HL-60/S4 treated with phorbol 12-myristate 13-acetate at 8.2 ng/mL for 4 days and 3 days (cell line): Measurements from ENCODE around the gene RBM15.

Experiments used
- in situ Hi-C: fragments of 300-500 bp; cut with MboI; formaldehyde crosslinking; loops from 2 replicates; pipeline ENCODE4 v1.15.0; 2022; ENCODE audit warnings: low sequenced_read_pairs

RBM15 gene

DNA sequence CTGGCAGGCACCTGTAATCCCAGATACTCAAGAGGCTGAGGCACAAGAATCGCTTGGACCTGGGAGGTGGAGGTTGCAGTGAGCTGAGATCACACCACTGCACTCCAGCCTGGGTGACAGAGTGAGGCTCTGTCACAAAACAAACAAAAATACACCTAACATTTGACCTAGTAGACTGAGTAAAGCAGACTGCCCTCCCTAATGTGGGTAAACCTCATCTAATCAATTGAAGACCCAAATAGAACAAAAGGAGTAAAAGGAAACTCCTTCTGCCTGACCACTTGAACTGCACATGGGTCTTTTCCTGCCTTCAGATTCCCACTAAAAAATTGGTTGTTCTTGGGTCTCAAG is 19.0 kb upstream of the RBM15 start:
- in situ Hi-C loops: no loop called here

DNA sequence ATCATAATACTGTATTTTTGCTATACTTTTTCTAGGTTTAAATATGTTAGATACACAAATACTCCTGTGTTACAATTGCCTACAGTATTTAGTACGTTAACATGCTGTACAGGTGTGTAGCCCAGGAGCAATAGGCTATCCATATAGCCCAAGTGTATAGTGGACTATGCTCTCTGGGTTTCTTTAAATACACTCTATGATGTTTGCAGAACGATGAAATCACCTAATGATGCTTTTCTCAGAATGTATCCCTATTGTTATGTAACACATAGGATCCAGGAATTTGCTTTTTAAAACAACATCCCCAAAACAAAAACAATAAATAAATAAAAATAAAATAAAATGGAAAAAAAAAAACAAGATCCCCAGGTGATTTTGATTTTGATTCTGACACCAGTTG is 18.1 kb upstream of the RBM15 start:
- in situ Hi-C loops: no loop called here

DNA sequence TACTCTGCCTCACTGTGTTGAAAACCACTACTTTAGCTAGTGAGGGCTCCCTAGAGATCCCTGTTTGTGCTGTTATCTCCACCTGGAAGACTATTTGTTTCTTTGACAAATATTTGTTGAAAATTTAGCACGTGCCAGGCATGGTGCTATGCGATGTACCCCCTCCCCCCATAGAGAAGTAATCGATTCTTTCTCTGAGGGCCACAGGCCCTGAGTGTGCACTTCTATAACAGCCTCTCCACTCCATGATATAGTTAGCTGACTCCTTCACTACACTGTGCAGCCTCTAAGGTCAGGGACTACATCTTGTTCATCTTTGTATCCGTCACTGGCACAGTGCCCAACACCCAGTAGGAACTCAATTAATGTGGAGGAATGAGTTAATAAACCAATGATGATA is 17.3 kb upstream of the RBM15 start:
- in situ Hi-C loops: no loop called here

DNA sequence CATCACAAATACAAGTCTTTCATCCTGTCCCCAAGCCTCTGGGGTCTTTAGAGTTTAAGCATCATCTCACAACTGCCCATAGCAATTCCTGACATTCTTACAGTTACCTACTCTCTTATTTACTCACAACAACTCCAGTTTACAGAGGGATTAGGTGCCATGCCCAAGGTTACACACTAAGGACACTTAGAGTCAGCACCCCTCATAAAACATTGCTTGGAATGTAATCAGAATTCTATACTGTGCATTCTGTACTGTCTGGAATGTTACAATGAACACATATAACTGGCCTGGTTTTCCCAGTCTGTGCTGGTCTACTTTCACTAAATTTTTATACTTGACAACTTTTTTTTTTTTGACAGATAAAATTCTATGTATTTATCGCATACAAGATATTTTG is 14.5 kb upstream of the RBM15 start:
- in situ Hi-C loops: no loop called here

DNA sequence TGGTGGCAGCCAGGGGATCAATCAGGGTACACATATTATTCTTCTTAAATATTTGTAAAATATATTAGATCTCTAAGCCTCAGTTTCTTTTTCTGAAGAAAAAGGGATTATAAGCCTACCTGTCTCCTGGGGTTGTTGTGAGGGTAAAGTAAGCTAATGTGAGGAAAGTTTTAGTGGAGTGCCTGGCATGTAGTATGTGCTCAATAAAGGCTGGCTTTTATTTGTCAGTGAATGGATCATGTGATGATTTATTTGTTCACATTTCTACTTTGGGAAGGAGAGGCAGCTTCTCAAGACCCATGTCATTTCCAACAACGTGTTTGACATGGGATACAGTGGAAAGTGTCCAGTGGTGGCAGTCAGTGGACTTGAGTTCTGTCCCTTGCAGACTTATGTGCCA is 12.4 kb upstream of the RBM15 start:
- in situ Hi-C loops: no loop called here

DNA sequence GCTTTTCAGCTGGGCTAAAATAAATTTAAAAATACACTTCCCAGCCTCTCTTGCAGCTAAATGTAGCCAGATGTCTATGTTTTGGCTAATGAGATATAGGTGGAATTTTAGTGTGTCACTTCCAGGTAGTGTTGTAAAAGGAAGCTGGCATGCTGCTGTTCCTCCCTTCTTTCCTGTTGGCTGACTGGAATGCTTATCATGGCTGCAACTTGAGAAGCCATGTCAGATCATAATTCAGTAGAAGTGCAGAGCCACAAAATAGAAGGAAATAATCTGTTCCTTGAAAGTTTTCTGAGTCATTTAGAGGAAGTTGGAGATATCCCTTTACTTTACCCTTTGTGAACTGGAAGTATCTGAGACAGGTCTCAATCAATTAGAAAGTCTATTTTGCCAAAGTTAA is 10.9 kb upstream of the RBM15 start:
- in situ Hi-C loops: no loop called here

DNA sequence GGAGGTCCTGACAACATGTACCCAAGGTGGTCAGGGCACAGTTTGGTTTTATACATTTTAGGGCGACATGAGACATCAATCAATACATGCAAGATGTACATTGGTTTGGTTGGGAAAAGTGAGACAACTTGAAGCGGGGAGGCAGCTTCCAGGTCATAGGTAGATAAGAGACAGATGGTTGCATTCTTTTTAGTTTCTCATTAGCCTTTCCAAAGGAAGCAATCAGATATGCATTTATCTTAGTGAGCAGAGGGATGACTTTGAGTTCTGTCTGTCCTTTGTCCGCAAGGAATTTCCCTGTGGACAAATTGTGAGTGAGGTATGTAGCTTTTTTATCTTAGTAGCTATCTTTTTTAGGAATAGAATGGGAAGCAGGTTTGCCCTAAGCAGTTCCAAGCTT is 10.5 kb upstream of the RBM15 start:
- in situ Hi-C loops: no loop called here

DNA sequence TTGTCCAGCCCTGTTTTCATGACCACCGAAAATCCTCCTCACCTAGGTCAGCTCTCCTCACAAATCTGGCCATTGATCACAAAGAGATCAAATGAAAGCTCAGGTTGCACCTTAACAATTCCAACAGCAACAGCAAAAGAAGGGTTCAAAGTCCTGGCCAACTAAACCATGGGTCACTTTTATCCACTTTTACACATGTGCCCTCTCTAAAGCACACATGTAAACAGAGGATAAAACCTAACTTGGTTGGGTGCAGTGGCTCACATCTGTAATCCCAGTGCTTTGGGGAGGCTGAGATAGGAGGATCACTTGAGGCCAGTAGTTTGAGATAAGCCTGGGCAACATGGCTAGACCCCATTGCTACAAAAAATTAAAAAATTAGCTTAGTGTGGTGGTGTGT is 3.9 kb upstream of the RBM15 start:
- in situ Hi-C loops: no loop called here

DNA sequence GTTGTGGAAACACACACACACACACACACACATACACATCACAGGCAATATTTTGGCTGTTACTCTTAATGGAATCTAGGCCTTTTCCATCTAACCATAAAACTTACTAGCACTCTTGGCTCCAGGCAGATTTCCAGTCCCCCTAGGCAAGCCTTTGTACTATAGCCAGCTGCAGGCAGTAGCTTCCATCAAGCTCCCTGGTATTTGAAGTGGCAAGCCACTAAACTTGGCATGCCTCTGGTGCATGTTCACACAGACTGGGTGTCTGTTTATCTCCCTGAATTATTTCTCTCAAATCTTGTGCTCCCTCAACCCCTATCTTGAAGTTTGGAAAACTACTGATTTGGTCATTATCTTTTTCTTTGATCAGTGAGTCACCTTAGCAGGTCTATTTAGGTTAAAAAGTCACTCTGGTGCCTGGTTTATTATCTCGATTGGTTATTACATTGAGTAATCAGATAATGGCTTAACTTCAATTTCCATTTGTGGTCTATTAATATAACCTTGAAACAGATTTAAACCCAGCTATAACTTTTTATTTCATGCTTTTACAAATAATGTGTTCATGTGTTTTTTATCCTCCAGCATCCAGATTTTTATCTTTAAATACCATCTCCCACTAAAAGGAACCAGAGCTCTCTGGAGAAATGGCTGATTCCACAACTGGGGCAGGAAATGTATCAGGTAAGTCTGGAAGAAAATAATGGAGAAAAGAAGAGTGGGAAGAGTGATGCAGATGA is 2.7 kb upstream of the RBM15 start:
- in situ Hi-C loops: no loop called here

DNA sequence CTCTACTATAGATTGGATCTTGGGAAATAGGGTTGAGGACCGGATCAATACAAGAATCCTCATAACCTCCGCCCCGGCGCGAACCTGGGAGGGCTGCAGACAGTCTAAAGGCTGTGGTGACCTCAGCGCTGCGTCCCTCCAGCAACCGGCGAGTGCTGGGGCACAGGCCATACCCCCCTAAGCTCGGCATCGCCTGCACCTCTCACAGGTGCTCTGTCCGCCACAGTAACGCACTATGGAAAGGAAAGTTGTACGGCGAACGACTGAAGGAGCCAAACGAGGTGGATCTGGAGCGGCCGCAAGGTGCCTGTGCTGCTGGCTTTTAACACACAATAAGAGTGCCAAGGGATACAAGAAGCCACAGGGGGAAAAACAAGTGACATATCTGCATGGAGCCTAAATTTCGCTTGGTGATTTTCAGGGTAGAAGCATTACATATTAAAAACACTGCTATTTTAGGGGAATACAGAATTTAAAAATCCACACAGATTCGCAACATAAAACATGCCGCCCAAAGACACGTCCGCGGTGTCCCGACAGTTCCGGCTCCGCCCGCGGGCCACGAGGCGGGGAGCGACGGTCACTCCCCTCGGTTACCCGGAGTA is 1.4 kb upstream of the RBM15 start:
- in situ Hi-C loops: no loop called here

DNA sequence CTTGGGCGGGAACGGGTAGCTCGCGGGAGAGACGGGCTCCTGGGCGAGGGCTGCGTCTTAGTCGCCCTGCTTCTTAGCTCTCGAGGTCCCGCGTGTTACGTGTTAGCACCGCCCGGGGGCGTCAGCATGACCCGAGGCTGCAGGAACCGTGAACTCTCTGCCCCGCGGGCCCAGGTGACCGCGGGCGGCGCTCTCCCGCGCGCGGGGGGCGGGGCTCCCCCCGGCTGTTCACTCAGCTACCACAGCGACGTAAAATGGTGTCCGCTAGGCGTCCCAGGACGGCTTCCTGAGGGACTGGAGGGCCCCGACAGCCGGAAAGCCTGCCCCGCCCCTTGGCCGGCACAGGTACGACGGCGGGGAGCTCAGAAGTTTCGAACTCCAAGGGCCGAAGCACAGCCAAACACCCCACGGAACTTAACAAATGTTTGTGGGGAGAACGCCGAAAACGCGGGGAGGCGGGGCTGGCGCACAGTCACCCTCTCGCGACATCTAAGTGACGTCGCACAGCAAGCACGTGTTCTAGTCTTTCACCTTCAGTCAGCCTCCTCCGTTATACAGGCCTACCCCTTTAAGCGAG is 780 bp upstream of the RBM15 start:
- in situ Hi-C loops: no loop called here

DNA sequence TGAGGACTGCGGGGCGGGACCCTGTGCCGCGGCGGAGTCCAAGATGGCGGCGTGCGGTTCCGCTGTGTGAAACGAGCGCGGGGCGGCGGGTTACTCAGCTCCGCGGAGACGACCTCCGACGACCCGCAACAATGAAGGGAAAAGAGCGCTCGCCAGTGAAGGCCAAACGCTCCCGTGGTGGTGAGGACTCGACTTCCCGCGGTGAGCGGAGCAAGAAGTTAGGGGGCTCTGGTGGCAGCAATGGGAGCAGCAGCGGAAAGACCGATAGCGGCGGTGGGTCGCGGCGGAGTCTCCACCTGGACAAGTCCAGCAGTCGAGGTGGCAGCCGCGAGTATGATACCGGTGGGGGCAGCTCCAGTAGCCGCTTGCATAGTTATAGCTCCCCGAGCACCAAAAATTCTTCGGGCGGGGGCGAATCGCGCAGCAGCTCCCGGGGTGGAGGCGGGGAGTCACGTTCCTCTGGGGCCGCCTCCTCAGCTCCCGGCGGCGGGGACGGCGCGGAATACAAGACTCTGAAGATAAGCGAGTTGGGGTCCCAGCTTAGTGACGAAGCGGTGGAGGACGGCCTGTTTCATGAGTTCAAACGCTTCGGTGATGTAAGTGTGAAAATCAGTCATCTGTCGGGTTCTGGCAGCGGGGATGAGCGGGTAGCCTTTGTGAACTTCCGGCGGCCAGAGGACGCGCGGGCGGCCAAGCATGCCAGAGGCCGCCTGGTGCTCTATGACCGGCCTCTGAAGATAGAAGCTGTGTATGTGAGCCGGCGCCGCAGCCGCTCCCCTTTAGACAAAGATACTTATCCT is 430 bp downstream of the RBM15 start:
- in situ Hi-C loops: no loop called here

DNA sequence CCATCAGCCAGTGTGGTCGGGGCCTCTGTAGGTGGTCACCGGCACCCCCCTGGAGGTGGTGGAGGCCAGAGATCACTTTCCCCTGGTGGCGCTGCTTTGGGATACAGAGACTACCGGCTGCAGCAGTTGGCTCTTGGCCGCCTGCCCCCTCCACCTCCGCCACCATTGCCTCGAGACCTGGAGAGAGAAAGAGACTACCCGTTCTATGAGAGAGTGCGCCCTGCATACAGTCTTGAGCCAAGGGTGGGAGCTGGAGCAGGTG is 961 bp downstream of the RBM15 start:
- in situ Hi-C loops: no loop called here

DNA sequence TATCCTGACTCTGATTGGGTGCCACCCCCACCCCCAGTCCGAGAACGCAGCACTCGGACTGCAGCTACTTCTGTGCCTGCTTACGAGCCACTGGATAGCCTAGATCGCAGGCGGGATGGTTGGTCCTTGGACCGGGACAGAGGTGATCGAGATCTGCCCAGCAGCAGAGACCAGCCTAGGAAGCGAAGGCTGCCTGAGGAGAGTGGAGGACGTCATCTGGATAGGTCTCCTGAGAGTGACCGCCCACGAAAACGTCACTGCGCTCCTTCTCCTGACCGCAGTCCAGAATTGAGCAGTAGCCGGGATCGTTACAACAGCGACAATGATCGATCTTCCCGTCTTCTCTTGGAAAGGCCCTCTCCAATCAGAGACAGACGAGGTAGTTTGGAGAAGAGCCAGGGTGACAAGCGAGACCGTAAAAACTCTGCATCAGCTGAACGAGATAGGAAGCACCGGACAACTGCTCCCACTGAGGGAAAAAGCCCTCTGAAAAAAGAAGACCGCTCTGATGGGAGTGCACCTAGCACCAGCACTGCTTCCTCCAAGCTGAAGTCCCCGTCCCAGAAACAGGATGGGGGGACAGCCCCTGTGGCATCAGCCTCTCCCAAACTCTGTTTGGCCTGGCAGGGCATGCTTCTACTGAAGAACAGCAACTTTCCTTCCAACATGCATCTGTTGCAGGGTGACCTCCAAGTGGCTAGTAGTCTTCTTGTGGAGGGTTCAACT is 2.1 kb downstream of the RBM15 start:
- in situ Hi-C loops: no loop called here

DNA sequence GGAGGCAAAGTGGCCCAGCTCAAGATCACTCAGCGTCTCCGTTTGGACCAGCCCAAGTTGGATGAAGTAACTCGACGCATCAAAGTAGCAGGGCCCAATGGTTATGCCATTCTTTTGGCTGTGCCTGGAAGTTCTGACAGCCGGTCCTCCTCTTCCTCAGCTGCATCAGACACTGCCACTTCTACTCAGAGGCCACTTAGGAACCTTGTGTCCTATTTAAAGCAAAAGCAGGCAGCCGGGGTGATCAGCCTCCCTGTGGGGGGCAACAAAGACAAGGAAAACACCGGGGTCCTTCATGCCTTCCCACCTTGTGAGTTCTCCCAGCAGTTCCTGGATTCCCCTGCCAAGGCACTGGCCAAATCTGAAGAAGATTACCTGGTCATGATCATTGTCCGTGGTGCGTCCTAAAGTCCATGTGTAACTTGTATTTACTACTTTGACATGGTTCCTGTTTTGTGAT is 2.7 kb downstream of the RBM15 start:
- in situ Hi-C loops: no loop called here

DNA sequence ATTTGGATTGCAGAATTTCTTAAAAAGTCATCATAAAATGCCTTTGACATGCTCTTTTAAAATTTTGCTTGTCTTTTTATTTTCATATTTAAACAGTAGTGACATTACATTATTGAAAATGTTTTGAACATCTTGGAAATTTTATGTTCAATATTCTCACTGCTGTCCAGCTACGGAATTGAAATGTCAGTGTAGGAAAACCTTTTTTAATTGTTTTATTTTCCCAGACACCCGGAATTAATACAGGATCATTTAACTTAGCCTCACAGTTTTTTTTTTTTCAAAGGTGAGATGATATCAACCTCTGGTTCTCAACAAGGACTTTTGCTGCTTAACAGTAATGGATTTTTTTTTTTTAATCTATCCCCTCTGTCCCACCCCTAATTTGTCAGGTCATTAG is 4.1 kb downstream of the RBM15 start:
- in situ Hi-C loops: no loop called here

DNA sequence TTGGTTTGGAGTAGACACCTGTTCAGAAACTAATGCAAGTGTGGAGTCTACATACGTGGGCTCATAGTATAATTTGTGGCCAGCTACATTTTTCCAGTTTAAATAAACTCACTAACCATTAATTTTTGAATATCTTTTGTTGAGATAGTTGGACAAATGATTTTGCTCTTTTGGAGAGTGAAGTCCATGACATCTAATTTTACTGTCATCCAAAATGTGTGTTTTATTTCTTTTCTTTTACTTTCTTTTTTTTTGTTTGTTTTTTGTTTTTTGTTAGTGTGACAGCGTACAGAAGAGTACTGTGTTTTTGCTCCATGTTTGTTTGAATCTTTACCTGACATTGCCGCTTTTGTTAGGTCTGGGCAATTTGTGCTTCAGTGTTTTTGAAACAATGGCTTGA is 5.0 kb downstream of the RBM15 start:
- in situ Hi-C loops: no loop called here

DNA sequence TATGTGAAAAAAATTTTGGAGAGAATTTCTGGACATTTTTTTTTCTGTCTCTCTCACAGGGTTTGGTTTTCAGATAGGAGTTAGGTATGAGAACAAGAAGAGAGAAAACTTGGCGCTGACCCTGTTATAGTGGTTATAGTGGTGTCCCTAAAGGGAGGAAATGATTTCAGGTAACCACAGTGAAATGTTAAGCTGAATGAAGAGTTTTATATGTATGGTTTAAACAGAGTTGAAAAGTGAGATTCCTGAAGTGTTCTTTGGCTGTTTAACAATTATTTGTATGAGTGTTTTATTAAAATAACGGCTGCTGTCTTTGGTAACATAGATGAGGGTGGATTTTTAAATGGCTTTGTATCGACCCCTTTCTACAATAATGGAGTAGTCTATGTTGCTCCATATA is 6.3 kb downstream of the RBM15 start:
- in situ Hi-C loops: no loop called here

DNA sequence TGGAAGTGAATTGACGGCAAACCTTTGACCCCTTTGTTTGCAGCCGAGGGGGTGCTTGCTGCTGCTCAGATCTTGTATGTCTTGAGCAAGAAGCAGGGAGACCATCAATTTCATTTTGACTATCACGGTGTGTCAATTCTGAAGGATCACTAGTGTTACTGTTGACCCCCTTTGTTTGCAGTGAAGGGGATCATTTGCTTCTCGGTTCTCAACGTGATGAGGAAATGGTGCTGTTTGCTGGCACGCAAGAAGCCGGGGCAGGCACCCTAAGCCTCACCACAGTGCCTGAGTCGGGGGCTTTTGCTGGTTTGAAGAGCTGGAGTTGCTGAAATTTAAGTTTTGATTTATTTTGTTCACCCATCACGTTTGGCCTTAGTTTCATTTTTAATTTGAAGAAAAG is 7.5 kb downstream of the RBM15 start:
- in situ Hi-C loops: no loop called here

DNA sequence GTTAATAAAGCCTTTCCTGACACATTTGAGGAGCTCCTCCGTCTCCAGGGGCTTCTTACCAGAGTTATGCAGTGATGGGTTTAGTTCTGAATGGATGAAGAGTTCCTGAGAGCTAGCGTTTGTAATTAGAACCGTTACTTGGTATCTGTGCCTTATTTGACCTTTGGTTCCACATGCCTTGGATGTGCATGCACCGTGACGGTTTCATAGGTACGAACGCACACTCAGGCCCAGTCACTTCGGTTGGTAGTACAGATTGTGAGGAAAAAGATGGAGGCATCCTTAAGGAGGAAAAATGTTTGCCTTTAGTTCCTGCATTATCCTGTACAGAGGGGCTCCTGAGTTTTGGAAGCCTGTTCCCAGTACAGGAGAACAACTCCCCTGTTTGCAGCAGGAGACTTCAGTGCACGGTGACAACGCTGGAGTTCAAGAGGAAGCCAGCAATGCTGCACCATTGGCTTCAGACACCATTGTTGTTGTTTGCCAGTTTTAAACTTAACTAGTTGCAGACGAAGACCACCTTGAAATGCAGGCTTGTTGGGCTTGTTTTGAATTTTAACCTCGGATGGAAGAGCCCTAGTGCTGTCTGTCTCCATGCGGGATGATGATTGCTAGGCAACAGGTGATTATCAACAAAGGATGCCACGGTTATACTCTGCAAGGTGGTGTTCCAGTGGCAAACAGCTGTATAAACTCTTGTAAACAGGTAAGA is 8.2 kb downstream of the RBM15 start:
- in situ Hi-C loops: no loop called here

DNA sequence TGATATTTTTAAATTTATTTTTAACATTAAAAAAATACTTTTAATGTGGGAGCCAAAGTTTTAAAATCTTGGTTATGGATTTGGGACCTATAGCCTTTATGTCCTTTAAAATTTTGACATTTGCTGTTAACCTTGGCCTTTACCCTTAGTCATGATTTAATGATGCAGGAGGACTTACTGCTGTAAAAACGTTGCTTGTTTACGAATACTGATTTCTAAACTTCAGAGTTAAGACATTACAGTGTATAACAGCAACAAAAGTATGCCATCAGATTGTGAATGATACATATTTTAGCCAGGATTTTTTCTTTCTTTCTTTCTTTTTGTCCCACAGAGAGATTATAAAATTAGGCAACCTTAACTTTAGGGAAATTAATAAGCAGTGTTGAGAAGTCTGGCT is 8.9 kb downstream of the RBM15 start:
- in situ Hi-C loops: no loop called here
